GM10847 (cell line): ENCODE measurements around the gene MARCHF6.

Experiments used
- POLR2A ChIP-seq: IDR thresholded peaks from 2 replicates; pipeline ENCODE4 v1.6.1; 2011; ENCODE audit not compliant: insufficient read length; ENCODE audit errors: extremely low read depth

Gene MARCHF6

DNA sequence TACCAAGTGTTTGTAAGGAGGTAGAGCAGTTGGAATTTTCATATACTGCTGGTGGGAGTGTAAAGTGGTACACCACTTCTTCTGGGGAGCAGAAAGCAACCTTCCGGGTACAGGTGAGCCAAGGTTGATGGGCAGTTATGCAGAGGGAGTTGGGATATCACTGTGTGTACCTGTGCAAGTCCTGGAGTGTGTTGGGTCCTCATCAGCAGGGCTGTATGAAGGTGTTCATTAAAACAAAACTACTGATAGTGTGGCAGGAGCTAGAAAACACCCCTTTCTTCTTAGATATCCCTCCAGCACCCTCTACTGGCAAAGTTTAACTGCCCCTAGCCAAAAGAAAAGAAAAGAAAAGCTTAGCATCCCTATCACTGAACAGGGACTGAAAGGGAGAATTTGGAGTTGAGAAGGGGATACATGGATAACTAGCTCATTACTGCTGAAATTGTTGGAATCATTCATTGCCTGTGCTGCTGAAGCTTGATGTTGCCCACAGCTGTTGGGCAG is 10.7 kb downstream of the MARCHF6 start:
- no peak for TF ChIP-seq POLR2A

DNA sequence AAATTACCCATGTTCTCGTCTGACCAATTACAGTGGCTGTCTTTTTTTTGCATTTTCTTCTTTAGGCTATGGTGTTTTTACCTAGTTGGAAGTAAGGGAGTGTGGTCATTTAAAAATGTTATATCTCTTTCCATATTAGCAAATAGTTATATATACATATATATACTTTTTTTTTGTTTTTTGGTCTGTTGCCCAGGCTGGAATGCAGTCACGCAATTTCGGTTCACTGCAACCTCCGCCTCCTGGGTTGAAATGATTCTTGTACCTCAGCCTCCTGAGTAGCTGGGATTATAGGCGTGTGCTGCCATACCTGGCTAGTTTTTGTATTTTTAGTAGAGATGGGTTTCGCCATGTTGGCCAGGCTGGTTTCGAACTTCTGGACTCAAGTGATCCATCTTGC is 12.3 kb downstream of the MARCHF6 start:
- no peak for TF ChIP-seq POLR2A

DNA sequence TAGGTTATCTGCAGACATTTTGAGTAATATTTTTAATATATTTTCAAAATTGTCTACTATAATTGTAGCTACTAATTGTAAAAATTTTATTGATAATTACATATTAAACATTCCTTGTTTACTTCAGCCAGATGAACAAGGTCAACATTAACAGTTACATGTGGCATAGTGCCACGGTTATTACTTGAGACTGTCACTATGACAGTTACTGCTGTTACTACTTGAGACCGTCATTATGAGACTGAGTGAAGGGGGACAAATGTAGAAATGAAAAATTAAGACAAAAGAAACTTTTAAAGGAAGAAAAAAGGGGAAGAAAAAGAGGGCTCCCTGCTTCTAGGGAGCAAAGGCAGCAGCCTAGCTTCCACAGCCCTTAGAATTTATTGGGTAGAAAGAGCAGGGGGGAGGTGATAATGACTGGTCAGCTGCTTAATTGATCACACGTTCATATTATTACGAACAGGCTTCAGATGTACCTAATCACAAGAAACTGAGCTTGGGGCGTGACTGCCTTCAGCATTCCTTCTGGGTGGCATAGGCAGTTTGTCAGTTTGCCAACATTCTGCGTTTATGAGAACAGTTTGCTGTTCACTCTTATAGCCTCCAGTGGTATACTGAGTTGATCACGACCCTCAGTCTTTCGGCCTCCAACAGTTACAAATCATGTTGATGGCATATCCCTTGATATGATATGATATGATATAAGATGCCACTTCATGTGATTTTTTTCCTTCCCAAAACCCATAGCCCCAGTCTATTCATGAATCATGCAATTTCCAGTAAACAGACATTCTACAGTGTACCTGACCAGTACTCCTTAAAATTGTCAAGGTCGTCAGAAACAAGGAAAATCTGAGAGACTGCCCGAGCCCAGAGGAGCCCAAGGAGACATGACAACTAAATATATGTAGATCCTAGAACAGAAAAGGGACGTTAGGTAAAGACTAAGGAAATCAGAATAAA is 13.1 kb downstream of the MARCHF6 start:
- no peak for TF ChIP-seq POLR2A

DNA sequence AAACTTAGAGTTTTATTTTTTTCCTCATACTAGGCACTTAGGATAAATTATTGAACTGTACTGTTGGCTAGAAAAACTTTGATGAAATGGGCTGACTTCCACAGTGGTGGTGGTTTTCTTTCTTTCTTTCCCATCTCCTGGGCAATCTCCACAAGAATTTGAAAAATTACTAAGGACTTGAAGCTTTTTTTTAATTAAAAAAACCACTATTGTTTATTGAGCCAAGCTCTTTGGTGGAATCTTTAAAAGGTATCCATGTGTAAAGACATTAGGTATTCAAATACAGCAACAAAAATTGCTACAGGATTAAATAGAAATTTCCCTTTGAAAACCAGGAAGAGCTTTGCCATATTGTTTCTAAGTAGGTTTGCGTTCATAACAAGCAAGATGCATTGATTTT is 14.1 kb downstream of the MARCHF6 start:
- no peak for TF ChIP-seq POLR2A

DNA sequence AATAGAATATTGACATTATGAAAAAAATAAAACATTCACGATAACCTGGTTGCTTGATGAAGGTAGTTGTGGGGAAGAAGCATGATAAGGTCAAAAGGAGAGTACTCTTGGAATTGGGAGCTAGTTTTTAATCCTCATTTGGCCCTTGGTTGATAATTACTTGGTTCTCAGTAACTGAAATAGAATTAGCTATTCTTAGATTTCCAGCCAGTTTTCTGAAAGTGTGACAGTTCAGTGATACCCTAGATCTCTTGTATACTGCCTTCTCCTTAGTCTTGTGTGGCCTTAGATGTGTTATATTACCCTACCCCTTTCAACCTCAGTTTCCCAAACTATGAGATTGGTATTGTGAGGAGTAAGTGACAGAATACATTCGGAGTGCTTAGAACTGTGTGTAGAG is 17.4 kb downstream of the MARCHF6 start:
- TF ChIP-seq POLR2A: no peak

DNA sequence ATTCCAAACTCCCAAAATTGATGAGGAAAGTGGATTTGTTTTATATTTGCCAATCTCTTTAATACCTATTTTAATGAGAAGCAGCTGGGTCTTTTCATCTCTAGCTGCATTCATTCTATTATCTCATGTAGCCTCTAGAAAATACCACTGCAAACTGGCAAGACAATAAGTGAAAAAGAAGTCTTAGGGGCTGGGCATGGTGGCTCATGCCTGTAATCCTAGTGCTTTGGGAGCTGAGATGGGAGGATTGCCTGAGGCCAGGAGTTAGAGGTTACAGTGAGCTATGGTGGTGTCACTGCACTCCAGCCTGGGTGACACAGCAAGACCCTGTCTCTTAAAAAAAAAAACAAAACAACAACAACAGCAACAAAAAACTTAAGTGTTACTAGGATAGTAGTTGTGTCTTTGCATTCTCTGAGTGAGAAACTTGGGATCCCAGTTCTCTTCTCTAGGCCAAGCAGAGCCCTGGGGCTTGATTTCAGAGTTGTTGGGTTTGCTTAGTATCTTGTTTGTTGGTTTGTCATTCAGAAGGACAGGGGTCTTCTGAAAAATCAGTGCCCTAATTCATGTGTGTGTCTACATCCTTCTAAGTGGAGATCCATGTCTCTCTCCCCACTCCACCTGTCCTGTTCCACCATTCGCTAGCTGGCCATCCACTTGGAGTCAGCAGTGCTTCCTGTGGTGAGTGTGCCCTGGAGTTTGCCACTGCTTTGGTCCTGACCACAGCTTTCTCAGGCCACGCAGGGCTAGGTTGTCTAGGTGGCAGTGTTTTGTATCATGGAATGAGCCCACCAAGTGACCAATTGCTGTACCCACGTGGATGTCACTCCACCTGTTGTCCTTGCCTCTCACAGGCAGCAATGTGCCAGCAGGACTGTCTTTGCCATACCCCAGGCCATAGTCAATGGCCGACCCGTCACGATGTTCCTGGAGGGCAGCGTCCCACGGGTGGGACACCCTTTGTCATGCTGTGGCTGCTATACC is 19.5 kb downstream of the MARCHF6 start:
- TF ChIP-seq POLR2A: no peak

DNA sequence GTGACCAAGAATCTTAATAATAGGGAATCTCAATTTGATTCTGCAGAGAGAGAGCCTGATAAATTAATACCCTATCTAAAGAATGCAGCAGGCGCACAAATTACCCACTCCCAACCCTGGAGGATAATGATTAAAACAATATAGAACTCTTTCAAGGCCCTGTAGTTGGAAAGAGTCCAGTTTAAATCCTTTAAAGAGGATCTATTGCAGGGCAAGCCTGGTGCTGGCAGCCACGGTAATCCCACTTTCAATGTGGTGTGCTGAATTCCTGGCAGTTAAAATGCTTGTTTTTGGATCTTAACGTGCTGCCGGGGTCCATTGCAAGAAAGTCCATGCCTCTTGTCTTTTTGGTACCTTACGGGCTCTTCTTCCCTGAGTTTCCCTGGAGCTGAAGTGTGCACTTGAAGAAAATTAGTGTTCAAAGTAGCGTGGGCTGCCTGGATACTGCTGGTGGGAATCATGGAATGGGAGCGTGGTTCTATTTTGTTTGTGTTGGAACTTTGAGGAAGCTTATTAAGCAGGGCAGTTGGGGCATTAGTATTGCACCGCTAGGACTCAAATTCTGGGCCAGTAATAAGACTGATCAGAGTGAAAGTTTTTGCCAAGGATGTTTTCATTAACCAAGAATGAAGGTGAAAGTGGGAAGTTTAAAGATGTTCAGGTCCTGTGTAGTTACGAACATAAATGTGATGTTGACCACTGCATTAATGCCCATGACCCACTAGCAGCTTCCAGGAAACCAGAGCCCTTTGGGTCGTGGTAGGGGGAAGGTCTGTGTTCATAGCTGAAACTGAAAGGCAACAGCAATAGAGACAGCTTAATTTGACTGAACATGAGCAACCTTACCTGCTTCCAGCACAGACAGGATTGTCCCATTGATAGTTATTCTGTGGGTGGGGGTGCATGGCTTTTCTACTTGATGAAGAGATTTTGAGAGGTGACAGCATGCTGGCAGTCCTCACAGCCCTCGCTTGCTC is 20.8 kb downstream of the MARCHF6 start:
- TF ChIP-seq POLR2A: no peak

DNA sequence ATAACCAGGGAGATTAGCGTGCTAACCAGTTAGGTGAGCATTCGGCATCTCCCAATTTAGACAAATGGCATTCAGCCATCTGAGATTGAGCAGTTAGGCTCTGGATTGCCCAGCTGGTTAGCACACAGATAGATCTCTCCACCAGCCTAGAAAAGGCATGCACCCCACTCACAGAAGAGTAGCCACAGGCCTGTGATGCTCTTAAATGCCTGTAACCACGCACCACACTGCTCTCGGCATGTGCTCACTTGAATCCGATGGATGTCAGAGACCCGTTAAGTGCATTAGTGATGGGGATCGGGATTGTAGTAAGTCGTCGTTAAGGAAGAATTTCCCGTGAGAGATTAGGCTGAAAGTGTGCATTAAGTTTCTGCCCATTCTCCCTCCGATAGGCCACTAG is 23.0 kb downstream of the MARCHF6 start:
- TF ChIP-seq POLR2A: no peak

DNA sequence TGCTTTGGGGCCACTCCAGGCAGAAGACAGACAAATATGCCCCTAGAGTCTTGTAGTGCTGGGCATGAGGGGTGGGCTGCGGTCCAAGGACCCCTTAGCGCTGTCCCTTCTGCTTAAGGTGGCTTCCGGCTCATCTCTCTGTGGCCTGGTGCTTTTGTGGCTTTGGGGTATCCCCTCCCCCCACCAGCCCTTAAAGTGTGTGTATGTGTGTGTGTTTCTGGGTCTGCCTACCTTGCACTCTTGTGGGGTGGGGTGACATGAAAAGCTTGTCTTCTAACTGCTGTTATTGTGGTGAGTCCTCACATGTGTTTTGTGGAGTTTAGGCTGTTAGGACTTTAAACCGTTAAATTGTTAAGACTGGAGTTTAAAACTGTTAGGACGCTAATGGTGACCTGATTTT is 23.6 kb downstream of the MARCHF6 start:
- TF ChIP-seq POLR2A: no peak

DNA sequence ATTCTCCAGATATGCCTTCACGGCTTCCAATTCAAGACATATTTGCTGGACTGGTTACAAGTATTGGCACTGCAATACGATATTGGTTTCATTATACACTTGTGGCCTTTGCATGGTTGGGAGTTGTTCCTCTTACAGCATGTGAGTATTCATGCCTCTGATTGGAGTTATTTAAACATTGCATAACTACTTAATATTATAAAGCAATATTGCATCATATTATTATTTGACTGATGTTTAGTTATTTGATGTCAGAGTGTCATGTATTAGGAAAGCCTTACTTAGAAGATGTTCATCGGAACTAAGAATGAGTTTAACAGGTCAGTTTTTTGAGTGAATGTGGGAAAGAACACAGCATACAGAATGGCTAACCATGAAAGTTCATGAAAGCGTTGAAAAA is 28.3 kb downstream of the MARCHF6 start:
- no peak for TF ChIP-seq POLR2A

DNA sequence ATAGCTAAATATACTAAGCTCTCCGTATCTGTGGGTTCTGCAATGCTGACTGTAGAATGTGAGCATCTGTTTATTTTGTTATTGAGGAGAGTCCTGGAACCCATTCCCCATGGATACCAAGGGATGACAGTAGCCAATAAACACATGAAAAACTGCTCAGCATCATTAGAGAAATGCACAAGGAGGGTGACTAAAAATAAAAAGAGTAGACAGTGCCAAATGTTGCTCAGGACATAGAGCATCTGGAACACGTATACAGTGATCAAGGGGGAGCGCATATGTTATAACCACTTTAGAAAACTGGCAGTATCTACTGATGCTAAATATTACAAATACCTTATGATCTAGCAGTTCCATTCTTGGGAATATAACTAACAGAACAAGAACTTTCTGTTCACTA is 31.0 kb downstream of the MARCHF6 start:
- no peak for TF ChIP-seq POLR2A

DNA sequence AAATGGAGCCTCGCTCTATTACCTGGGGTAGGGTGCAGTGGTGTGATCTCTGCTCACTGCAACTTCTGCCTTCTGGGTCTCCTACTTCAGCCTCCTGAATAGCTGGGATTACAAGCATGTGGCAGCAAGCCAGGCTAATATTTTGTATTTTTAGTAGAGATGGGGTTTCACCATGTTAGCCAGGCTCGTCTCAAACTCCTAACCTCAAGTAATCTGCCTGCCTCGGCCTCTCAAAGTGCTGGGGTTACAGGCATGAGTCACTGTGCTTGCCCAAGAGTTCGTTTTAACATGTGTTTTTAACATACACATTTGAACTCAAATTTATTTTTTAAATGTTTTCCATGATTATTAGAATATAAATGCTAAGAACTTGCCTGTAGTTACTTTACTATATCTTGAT is 34.2 kb downstream of the MARCHF6 start:
- TF ChIP-seq POLR2A: no peak

DNA sequence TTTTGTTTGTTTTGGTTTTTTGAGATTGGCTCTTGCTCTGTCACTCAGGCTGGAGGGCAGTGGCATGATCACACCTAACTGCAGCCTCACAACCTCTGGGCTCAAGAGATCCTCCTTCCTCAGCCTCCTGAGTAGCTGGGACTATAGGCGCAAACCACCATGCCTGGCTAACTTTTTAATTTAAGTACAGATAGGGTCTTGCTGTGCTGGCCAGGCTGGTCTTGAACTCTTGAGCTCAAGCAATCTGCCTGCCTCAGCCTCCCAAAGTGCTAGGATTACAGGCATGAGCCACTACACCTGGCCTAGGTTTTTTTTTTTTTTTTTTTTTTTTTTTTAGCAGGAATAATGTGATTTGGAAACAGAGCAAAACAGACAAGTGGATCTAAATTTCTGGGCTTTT is 37.6 kb downstream of the MARCHF6 start:
- TF ChIP-seq POLR2A: no peak

DNA sequence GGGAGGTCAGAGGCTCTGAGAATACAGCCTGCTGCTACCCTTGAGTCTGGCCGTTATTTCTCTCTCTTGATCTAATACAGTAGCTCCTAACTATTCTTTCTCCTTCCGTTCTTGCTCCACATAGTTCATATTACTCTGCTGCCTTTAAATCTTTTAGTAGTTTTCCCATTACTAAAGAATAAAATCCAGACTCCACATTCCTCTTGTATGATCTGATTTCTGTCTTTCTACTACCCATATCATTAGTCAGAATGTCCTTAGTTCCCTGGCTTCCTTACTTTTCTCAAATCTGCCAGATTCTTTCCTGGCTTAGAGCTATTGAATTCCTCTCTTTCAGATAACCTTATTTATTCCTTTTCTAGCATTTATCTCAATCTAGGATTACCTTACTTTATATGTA is 40.0 kb downstream of the MARCHF6 start:
- no peak for TF ChIP-seq POLR2A
